Measurements from ENCODE around the gene KLRC2. TPM values are rescaled to one million over a fixed set of nuclear protein-coding genes. Genes with fewer than 3 reads are reported as not detected.

KLRC2 gene
- total and polyA plus RNA-seq, 2 of the 4 experiments (the other 2 are of a cell fraction) = not detected

DNA sequence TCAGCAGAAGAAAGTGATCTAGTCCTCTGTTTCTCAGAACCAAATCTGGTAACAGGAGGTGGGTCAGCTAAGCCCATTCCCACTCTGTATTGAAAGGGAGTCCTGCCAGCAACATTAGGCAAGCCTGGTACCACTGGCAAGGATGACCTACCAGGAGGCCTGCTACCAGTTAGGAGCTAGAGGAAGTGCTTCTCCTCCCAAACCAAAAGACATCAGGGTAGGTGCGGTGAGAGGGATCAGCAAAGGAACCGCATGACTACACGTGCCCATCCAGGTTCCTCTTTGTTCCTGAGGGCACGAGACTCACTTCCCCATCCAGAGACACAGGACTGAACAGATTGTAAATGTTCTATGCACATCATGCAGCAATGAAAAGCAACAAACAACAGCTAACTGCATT, 29.1 kb downstream of the KLRC2 start:
- Histone ChIP-seq H2BK120ac (ENCODE audit: low read depth, low read length) (no peak overlapping the region), H3K4ac (ENCODE audit: low read depth, low read length) (no peak overlapping the region), H3K36me3 (ENCODE audit: control insufficient read depth, insufficient read depth, low read length) (no peaks in the 10 kb centered on the region), H3K4me1 (ENCODE audit: control insufficient read depth, insufficient read depth, low read length) (no peaks in the 10 kb centered on the region), H2BK20ac (ENCODE audit: low read depth, low read length) (no peak overlapping the region), H3K14ac (replicated peaks; ENCODE audit: low read depth, low read length) (no peak overlapping the region), H2BK5ac (ENCODE audit: low read depth, low read length, poor library complexity, severe bottlenecking) (no peak overlapping the region), H3K4me2 (ENCODE audit: low read depth, low read length) (no peak overlapping the region), H4K91ac (ENCODE audit: insufficient read depth, low read depth, low read length) (no peak overlapping the region), H2AFZ (replicated peaks; ENCODE audit: low read length, poor library complexity) (no peak overlapping the region), H3K9me1 (ENCODE audit: insufficient read depth, low read length) (no peaks in the 10 kb centered on the region), H3K79me1 (ENCODE audit: low read depth in 1 of 2, low read length in 2 of 2) (no peaks in the 10 kb centered on the region), H3K56ac (ENCODE audit: extremely low read depth, insufficient read depth, low read length) (no peak overlapping the region), H4K8ac (ENCODE audit: low read depth in 2 of 2, low read length in 2 of 2) (no peak overlapping the region), H3K18ac (ENCODE audit: low read depth, low read length) (no peak overlapping the region), H2AK5ac (ENCODE audit: low read depth, low read length) (no peak overlapping the region), H2BK15ac (ENCODE audit: low read depth, low read length) (no peak overlapping the region), H3K23ac (ENCODE audit: low read depth, low read length) (no peak overlapping the region), H3K27ac (ENCODE audit: insufficient read depth, low read length) (no peak overlapping the region), H3K27me3 (ENCODE audit: control insufficient read depth, insufficient read depth, low read length) (peaks cover 3% of the 10 kb centered on the region), H4K5ac (ENCODE audit: low read depth, low read length) (no peak overlapping the region), H3K4me3 (ENCODE audit: insufficient read depth, low read depth, low read length) (no peak overlapping the region), H2AK9ac (replicated peaks; ENCODE audit: low read depth, low read length, poor library complexity) (no peak overlapping the region), H3K9ac (ENCODE audit: low read depth, low read length) (no peak overlapping the region), H3K9me3 (ENCODE audit: control insufficient read depth, insufficient read depth, low read length) (peaks cover 3% of the 10 kb centered on the region; the same call in 1 of the 2 replicates), H4K20me1 (ENCODE audit: insufficient read depth, low read length) (no peaks in the 10 kb centered on the region)
- TF ChIP-seq RAD21 (IDR thresholded peaks at IDR 0.05; ENCODE audit: low read length) (no peak), NFE2L2 (IDR thresholded peaks at IDR 0.05; ENCODE audit: low read depth, low read length) (no peak), MAFK (IDR thresholded peaks at IDR 0.05; ENCODE audit: low read depth, low read length) (no peak), MXI1 (IDR thresholded peaks at IDR 0.05; ENCODE audit: borderline replicate concordance, low read depth, low read length) (no peak), FOS (IDR thresholded peaks at IDR 0.05; ENCODE audit: low read depth, low read length) (no peak), MAZ (IDR thresholded peaks at IDR 0.05; ENCODE audit: borderline replicate concordance, low read depth, low read length) (no peak), POLR2A (IDR thresholded peaks at IDR 0.05; ENCODE audit: low read depth, low read length) (no peak), SMC3 (IDR thresholded peaks at IDR 0.05; ENCODE audit: low read depth, low read length) (no peak), RCOR1 (IDR thresholded peaks at IDR 0.05; ENCODE audit: insufficient replicate concordance, low read length) (no peak)
- TF ChIP-seq, protein P1, sequence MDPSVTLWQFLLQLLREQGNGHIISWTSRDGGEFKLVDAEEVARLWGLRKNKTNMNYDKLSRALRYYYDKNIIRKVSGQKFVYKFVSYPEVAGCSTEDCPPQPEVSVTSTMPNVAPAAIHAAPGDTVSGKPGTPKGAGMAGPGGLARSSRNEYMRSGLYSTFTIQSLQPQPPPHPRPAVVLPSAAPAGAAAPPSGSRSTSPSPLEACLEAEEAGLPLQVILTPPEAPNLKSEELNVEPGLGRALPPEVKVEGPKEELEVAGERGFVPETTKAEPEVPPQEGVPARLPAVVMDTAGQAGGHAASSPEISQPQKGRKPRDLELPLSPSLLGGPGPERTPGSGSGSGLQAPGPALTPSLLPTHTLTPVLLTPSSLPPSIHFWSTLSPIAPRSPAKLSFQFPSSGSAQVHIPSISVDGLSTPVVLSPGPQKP (IDR thresholded peaks at IDR 0.05; ENCODE audit: borderline replicate concordance, low read depth, low read length) = no peak
- TF ChIP-seq, protein P2, sequence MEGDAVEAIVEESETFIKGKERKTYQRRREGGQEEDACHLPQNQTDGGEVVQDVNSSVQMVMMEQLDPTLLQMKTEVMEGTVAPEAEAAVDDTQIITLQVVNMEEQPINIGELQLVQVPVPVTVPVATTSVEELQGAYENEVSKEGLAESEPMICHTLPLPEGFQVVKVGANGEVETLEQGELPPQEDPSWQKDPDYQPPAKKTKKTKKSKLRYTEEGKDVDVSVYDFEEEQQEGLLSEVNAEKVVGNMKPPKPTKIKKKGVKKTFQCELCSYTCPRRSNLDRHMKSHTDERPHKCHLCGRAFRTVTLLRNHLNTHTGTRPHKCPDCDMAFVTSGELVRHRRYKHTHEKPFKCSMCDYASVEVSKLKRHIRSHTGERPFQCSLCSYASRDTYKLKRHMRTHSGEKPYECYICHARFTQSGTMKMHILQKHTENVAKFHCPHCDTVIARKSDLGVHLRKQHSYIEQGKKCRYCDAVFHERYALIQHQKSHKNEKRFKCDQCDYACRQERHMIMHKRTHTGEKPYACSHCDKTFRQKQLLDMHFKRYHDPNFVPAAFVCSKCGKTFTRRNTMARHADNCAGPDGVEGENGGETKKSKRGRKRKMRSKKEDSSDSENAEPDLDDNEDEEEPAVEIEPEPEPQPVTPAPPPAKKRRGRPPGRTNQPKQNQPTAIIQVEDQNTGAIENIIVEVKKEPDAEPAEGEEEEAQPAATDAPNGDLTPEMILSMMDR (conservative IDR thresholded peaks at IDR 0.05; ENCODE audit: low read depth, low read length) = no peak
- DNase-seq (no peak), ATAC-seq (ENCODE audit: low read depth) (no peak)
- ChIA-PET CTCF (no interaction called here), POLR2A (ENCODE audit: unreplicated experiment) (no interaction called here)
- WGBS, 2 experiments (ENCODE audit: extremely low coverage in 2 of 2, insufficient read length in 1 of 2) = no CpG with 5 or more reads among the region's 4 CpGs
- in situ Hi-C loops (cut with MboI; ENCODE audit: low sequenced_read_pairs) = no loop called here
- dilution Hi-C loops (cut with HindIII; ENCODE audit: low sequenced_read_pairs, unreplicated experiment) = no loop called here
- intact Hi-C loops (cut with micrococcal nuclease) = loop anchor here (10.0 kb wide), 1 partner anchor 48 kb away; the partner anchor contains the start of gene KLRC1
- no TSS peak for BruUV-seq (replicated peaks)

Data from IMR-90 (cell line).